H9 (cell line): ENCODE data around the gene HK3. TPM values are rescaled to one million over a fixed set of nuclear protein-coding genes. Genes with fewer than 3 reads are reported as not detected.

Experiments used
- DNase-seq: peaks from one replicate; pipeline ENCODE4 v3.0.0-alpha.2; 2017
- H2AFZ ChIP-seq: one replicate; pipeline ENCODE4 v1.6.1; 2013; ENCODE audit warnings: mild to moderate bottlenecking, low read length, control low read depth, moderate library complexity
- H2AK5ac ChIP-seq: 2 replicates; pipeline ENCODE4 v1.6.1; 2013; ENCODE audit warnings: low read length, control low read depth, mixed read lengths; ENCODE audit not compliant: insufficient read length
- H2BK120ac ChIP-seq: one replicate; pipeline ENCODE4 v1.6.1; 2013; ENCODE audit warnings: low read depth, mild to moderate bottlenecking, low read length, control low read depth, inconsistent platforms; ENCODE audit not compliant: poor library complexity, severe bottlenecking
- H2BK12ac ChIP-seq: 2 replicates; pipeline ENCODE4 v1.6.1; 2013; ENCODE audit warnings: low read length, control low read depth, mixed read lengths, low read depth; ENCODE audit not compliant: insufficient read length
- H2BK15ac ChIP-seq: 2 replicates; pipeline ENCODE4 v1.6.1; 2013; ENCODE audit warnings: low read depth, low read length, control low read depth
- H2BK20ac ChIP-seq: one replicate; pipeline ENCODE4 v1.6.1; 2013; ENCODE audit warnings: low read depth, mild to moderate bottlenecking, low read length, control low read depth, inconsistent platforms; ENCODE audit not compliant: poor library complexity, severe bottlenecking
- H2BK5ac ChIP-seq: 2 replicates; pipeline ENCODE4 v1.6.1; 2013; ENCODE audit warnings: low read length, control low read depth, mixed read lengths; ENCODE audit not compliant: insufficient read length
- H3K14ac ChIP-seq: 2 replicates; pipeline ENCODE4 v1.6.1; 2013; ENCODE audit warnings: low read length, control low read depth; ENCODE audit not compliant: insufficient read depth
- H3K18ac ChIP-seq: 2 replicates; pipeline ENCODE4 v1.6.1; 2013; ENCODE audit warnings: low read depth, mild to moderate bottlenecking, mixed read lengths, low read length, control low read depth; ENCODE audit not compliant: insufficient read length
- H3K23ac ChIP-seq: 2 replicates; pipeline ENCODE4 v1.6.1; 2013; ENCODE audit warnings: low read length, control low read depth, mixed read lengths, low read depth; ENCODE audit not compliant: insufficient read length
- H3K23me2 ChIP-seq: 2 replicates; pipeline ENCODE4 v1.6.1; 2013; ENCODE audit warnings: low read depth, mild to moderate bottlenecking, mixed read lengths, low read length, control low read depth; ENCODE audit not compliant: insufficient read length, poor library complexity, severe bottlenecking
- H3K27ac ChIP-seq: 2 replicates; pipeline ENCODE4 v1.5.1; 2013; ENCODE audit warnings: low read length, control low read depth, mixed read lengths, low read depth; ENCODE audit not compliant: insufficient read length
- H3K27me3 ChIP-seq: 2 replicates; pipeline ENCODE4 v1.6.1; 2013; ENCODE audit warnings: low read length, control low read depth, inconsistent platforms; ENCODE audit not compliant: insufficient read depth
- H3K4ac ChIP-seq: 2 replicates; pipeline ENCODE4 v1.6.1; 2013; ENCODE audit warnings: low read depth, mild to moderate bottlenecking, control low read depth, inconsistent platforms, low read length, moderate library complexity
- H3K4me1 ChIP-seq: 2 replicates; pipeline ENCODE4 v1.6.1; 2013; ENCODE audit warnings: low read length, control low read depth, inconsistent platforms; ENCODE audit not compliant: insufficient read depth
- H3K4me2 ChIP-seq: 2 replicates; pipeline ENCODE4 v1.6.1; 2013; ENCODE audit warnings: low read length, control low read depth, mixed read lengths; ENCODE audit not compliant: insufficient read length, insufficient read depth
- H3K56ac ChIP-seq: 2 replicates; pipeline ENCODE4 v1.6.1; 2013; ENCODE audit warnings: low read depth, mild to moderate bottlenecking, mixed read lengths, low read length, control low read depth; ENCODE audit not compliant: insufficient read length
- H3K79me1 ChIP-seq: 2 replicates; pipeline ENCODE4 v1.6.1; 2013; ENCODE audit warnings: low read depth, mild to moderate bottlenecking, moderate library complexity, low read length, control low read depth, inconsistent platforms; ENCODE audit not compliant: insufficient read depth, poor library complexity, severe bottlenecking
- H3K79me2 ChIP-seq: 2 replicates; pipeline ENCODE4 v1.6.1; 2013; ENCODE audit warnings: low read length, control low read depth, inconsistent platforms; ENCODE audit not compliant: insufficient read depth
- H3K9ac ChIP-seq: 2 replicates; pipeline ENCODE4 v1.6.1; 2013; ENCODE audit warnings: low read length, control low read depth, mixed read lengths; ENCODE audit not compliant: insufficient read length; ENCODE audit errors: extremely low read depth
- H3K9me3 ChIP-seq: one replicate; pipeline ENCODE4 v1.6.1; 2013; ENCODE audit warnings: low read depth, low read length, inconsistent platforms; ENCODE audit not compliant: control insufficient read depth
- H3T11ph ChIP-seq: one replicate; pipeline ENCODE4 v1.6.1; 2013; ENCODE audit warnings: mild to moderate bottlenecking, low read length, control low read depth, inconsistent platforms
- H4K20me1 ChIP-seq: one replicate; pipeline ENCODE4 v1.6.1; 2013; ENCODE audit not compliant: control insufficient read depth, insufficient read length, insufficient read depth
- H4K5ac ChIP-seq: 2 replicates; pipeline ENCODE4 v1.6.1; 2013; ENCODE audit warnings: low read depth, mild to moderate bottlenecking, mixed read lengths, low read length, control low read depth; ENCODE audit not compliant: insufficient read length
- H4K8ac ChIP-seq: replicated peaks from 2 replicates; pipeline ENCODE4 v1.6.1; 2013; ENCODE audit warnings: low read length, control low read depth, mixed read lengths, low read depth; ENCODE audit not compliant: insufficient read length
- H4K91ac ChIP-seq: 2 replicates; pipeline ENCODE4 v1.6.1; 2013; ENCODE audit warnings: low read depth, mild to moderate bottlenecking, moderate library complexity, mixed read lengths, low read length, control low read depth; ENCODE audit not compliant: insufficient read length
- H3K27ac Mint-ChIP-seq, 3 experiments: 2 replicates in 2 of 3; 3 replicates in 1 of 3; pipeline ENCODE4 v1.8.0; 2020 to 2021; ENCODE audit warnings: mixed read lengths in 3 of 3, mild to moderate bottlenecking in 1 of 3, moderate library complexity in 1 of 3
- H3K27me3 Mint-ChIP-seq: 2 replicates; pipeline ENCODE4 v1.8.0; 2021; ENCODE audit warnings: low read depth, mild to moderate bottlenecking, moderate library complexity, mixed read lengths
- H3K36me3 Mint-ChIP-seq, 3 experiments: 2 replicates in 2 of 3; 3 replicates in 1 of 3; pipeline ENCODE4 v1.8.0; 2020 to 2021; ENCODE audit warnings: low read depth in 3 of 3, mixed read lengths in 3 of 3; ENCODE audit not compliant: insufficient read depth in 1 of 3
- H3K4me1 Mint-ChIP-seq, 2 experiments: 2 replicates each; pipeline ENCODE4 v1.8.0; 2020; ENCODE audit warnings: mixed read lengths in 2 of 2
- H3K4me3 Mint-ChIP-seq, 2 experiments: 2 replicates in 1 of 2; 3 replicates in 1 of 2; pipeline ENCODE4 v1.8.0; 2020 to 2021; ENCODE audit warnings: mild to moderate bottlenecking in 2 of 2, mixed read lengths in 2 of 2, moderate library complexity in 1 of 2
- H3K9me3 Mint-ChIP-seq, 2 experiments: 2 replicates in 1 of 2; 3 replicates in 1 of 2; pipeline ENCODE4 v1.8.0; 2020; ENCODE audit warnings: mild to moderate bottlenecking in 2 of 2, mixed read lengths in 2 of 2, moderate library complexity in 1 of 2
- CTCF ChIP-seq: fragments of 200-600 bp; sonication (generic); conservative IDR thresholded peaks from 3 replicates; pipeline ENCODE4 v1.8.0; 2021; ENCODE audit warnings: antibody characterized with exemption, mild to moderate bottlenecking
- WGBS: extraction: QIAGEN DNeasy Blood & Tissue Kit; methylation state at CpG from one replicate; pipeline ENCODE4 v1.1.7; 2013; ENCODE audit warnings: missing lambda C conversion rate, low lambda C conversion rate, mixed read lengths; ENCODE audit not compliant: insufficient read length; ENCODE audit errors: extremely low coverage; 5-methylcytosine and 5-hydroxymethylcytosine counted together
- total RNA-seq: library from RNA; stranded (reverse); gene quantifications from 2 replicates; pipeline ENCODE4 v1.2.1, GENCODE V29; 2021

The HK3 gene
- total RNA-seq, 1 experiment from 2014 or later, result not detected

DNA sequence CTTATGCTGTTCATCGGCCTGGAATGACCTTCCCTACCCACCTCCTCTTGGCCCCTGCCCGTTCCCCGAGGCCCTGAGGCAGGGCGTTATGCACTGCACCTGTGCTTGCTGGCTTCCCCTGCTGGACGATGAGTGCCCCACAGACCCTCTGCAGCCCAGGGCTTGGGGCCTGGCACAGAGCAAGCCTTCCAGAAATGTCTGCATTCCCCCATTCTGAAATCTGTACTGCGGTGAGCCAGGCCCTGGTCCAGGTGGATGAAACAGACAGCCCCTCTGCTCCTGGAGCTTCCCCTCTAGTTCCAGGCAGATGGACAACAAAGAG, 53.8 kb downstream of the HK3 start:
- Histone ChIP-seq H2BK20ac (no peak overlapping the region), H3K56ac (no peak overlapping the region), H2BK12ac (no peak overlapping the region), H3K4me1 (no peaks in the 10 kb centered on the region), H2BK120ac (no peak overlapping the region), H4K20me1 (no peaks in the 10 kb centered on the region), H4K5ac (no peak overlapping the region), H2AK5ac (no peak overlapping the region), H2BK5ac (no peak overlapping the region), H3K27me3 (no peaks in the 10 kb centered on the region), H3T11ph (no peak overlapping the region), H4K8ac (no peak overlapping the region), H3K18ac (no peak overlapping the region), H3K4me2 (no peak overlapping the region), H3K79me1 (no peaks in the 10 kb centered on the region), H4K91ac (no peak overlapping the region), H3K23me2 (no peaks in the 10 kb centered on the region), H2BK15ac (no peak overlapping the region), H3K9ac (no peak overlapping the region), H3K4ac (no peak overlapping the region), H3K27ac (no peak overlapping the region), H3K9me3 (no peaks in the 10 kb centered on the region), H3K14ac (no peak overlapping the region), H3K23ac (no peak overlapping the region), H2AFZ (no peak overlapping the region), H3K79me2 (no peaks in the 10 kb centered on the region)
- no peak for TF ChIP-seq CTCF
- no peak overlapping the region for H3K4me3 Mint-ChIP-seq
- H3K36me3 Mint-ChIP-seq, result no peaks in the 10 kb centered on the region
- no peak for DNase-seq
- H3K4me1 Mint-ChIP-seq, result peaks cover 2 to 29% of the 10 kb centered on the region in 2 experiments
- peaks cover 8% of the 10 kb centered on the region for H3K27me3 Mint-ChIP-seq
- no peaks in the 10 kb centered on the region for H3K9me3 Mint-ChIP-seq
- no peak overlapping the region; a peak in 1 of 7 replicates for H3K27ac Mint-ChIP-seq
- WGBS, result no CpG with 5 or more reads among the region's 6 CpGs
